Measurements from ENCODE around the gene CENPP. TPM values are rescaled to one million over a fixed set of nuclear protein-coding genes. Genes with fewer than 3 reads are reported as not detected.

Gene CENPP
- total RNA-seq, 1 experiment from 2014 or later: 8.3 TPM

- Histone ChIP-seq H3K9ac (ENCODE audit: low read length) (no peak overlapping the region), H3K27ac (ENCODE audit: low read length) (no peak overlapping the region), H3K27me3 (ENCODE audit: low read length) (no peaks in the 10 kb centered on the region), H3K36me3 (ENCODE audit: low read depth, low read length) (no peaks in the 10 kb centered on the region), H4K20me1 (ENCODE audit: low read length) (no peaks in the 10 kb centered on the region), H2AFZ (ENCODE audit: low read length) (no peak overlapping the region), H3K9me2 (replicated peaks; ENCODE audit: low read length) (no peaks in the 10 kb centered on the region), H3F3A (ENCODE audit: low read length, unreplicated experiment) (no peaks in the 10 kb centered on the region), H3K79me2 (ENCODE audit: low read length) (no peaks in the 10 kb centered on the region), H3K4me2 (ENCODE audit: low read length) (no peak overlapping the region), H3K4me3 (ENCODE audit: low read length) (no peak overlapping the region), H3K4me1 (ENCODE audit: insufficient read depth, low read length) (peaks cover 17% of the 10 kb centered on the region), H3K9me3 (ENCODE audit: low read length) (no peaks in the 10 kb centered on the region)
- intact Hi-C loops (cut with micrococcal nuclease): no loop called here
- no TSS peak for BruUV-seq (replicated peaks)
- DNase-seq: no peak
- POLR2A ChIA-PET (ENCODE audit: unreplicated experiment): no interaction called here
- no peak for ATAC-seq
- CTCF ChIA-PET: no interaction called here
- TF ChIP-seq EZH2 (IDR thresholded peaks at IDR 0.05; ENCODE audit: low read length, unreplicated experiment): no peak
- no peak for TF ChIP-seq CTCF (conservative IDR thresholded peaks at IDR 0.05; ENCODE audit: low read depth, low read length)
- TF ChIP-seq EZH2phosphoT487 (IDR thresholded peaks at IDR 0.05; ENCODE audit: borderline replicate concordance, low read length): no peak
Observed at GRCh38 chr9:92476962-92477361, 151.2 kb downstream of the CENPP start.

DNA sequence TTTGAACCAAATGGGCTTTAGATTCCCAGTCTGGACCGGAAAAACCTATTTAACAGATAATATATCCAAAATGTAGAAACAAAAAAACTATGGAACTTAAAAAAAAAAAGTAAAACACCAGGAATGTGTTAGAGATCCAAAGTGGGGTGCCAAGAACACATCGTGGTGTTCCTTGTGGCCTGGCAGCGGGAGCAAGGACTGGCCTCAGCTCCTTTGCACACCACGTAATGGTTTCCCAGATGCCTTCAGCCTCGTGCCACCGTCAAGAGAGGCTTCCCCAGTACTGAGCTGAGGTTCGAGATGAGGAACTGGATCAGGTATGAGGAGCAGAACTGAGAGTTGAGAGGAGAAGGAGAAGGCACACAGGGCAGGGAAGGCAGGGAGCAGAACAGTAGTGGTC, 153.0 kb downstream of the CENPP start:
- Histone ChIP-seq H3K27ac (ENCODE audit: low read length) (no peak overlapping the region), H3F3A (ENCODE audit: low read length, unreplicated experiment) (no peaks in the 10 kb centered on the region), H3K9ac (ENCODE audit: low read length) (no peak overlapping the region), H3K36me3 (ENCODE audit: low read depth, low read length) (no peaks in the 10 kb centered on the region), H3K9me2 (replicated peaks; ENCODE audit: low read length) (no peaks in the 10 kb centered on the region), H3K79me2 (ENCODE audit: low read length) (no peaks in the 10 kb centered on the region), H3K4me3 (ENCODE audit: low read length) (no peak overlapping the region), H4K20me1 (ENCODE audit: low read length) (no peaks in the 10 kb centered on the region), H3K4me1 (ENCODE audit: insufficient read depth, low read length) (peaks cover 20% of the 10 kb centered on the region), H3K9me3 (ENCODE audit: low read length) (no peaks in the 10 kb centered on the region), H3K27me3 (ENCODE audit: low read length) (no peaks in the 10 kb centered on the region), H2AFZ (ENCODE audit: low read length) (no peak overlapping the region), H3K4me2 (ENCODE audit: low read length) (no peak overlapping the region)
- BruUV-seq (replicated peaks): no TSS peak
- ChIA-PET CTCF (no interaction called here), POLR2A (ENCODE audit: unreplicated experiment) (no interaction called here)
- TF ChIP-seq EZH2 (IDR thresholded peaks at IDR 0.05; ENCODE audit: low read length, unreplicated experiment) (no peak), CTCF (conservative IDR thresholded peaks at IDR 0.05; ENCODE audit: low read depth, low read length) (no peak), EZH2phosphoT487 (IDR thresholded peaks at IDR 0.05; ENCODE audit: borderline replicate concordance, low read length) (no peak)
- no peak for ATAC-seq
- intact Hi-C loops (cut with micrococcal nuclease): no loop called here
- DNase-seq: no peak

GRCh38 chr9:92479346-92479745, 153.6 kb downstream of the CENPP start:
- H3K9ac ChIP-seq (ENCODE audit: low read length): no peak overlapping the region
- intact Hi-C loops (cut with micrococcal nuclease): no loop called here
- H3K4me2 ChIP-seq (ENCODE audit: low read length): no peak overlapping the region
- ChIA-PET POLR2A (ENCODE audit: unreplicated experiment) (no interaction called here), CTCF (no interaction called here)
- H4K20me1 ChIP-seq (ENCODE audit: low read length): no peaks in the 10 kb centered on the region
- no peaks in the 10 kb centered on the region for H3K36me3 ChIP-seq (ENCODE audit: low read depth, low read length)
- no peaks in the 10 kb centered on the region for H3K9me3 ChIP-seq (ENCODE audit: low read length)
- DNase-seq: no peak
- H3F3A ChIP-seq (ENCODE audit: low read length, unreplicated experiment): no peaks in the 10 kb centered on the region
- H3K79me2 ChIP-seq (ENCODE audit: low read length): no peaks in the 10 kb centered on the region
- H3K27ac ChIP-seq (ENCODE audit: low read length): no peak overlapping the region
- BruUV-seq (replicated peaks): no TSS peak
- peaks cover 25% of the 10 kb centered on the region for H3K4me1 ChIP-seq (ENCODE audit: insufficient read depth, low read length)
- H2AFZ ChIP-seq (ENCODE audit: low read length): no peak overlapping the region
- H3K4me3 ChIP-seq (ENCODE audit: low read length): no peak overlapping the region
- H3K27me3 ChIP-seq (ENCODE audit: low read length): no peaks in the 10 kb centered on the region
- no peak for TF ChIP-seq EZH2 (IDR thresholded peaks at IDR 0.05; ENCODE audit: low read length, unreplicated experiment)
- TF ChIP-seq EZH2phosphoT487 (IDR thresholded peaks at IDR 0.05; ENCODE audit: borderline replicate concordance, low read length): no peak
- TF ChIP-seq CTCF (conservative IDR thresholded peaks at IDR 0.05; ENCODE audit: low read depth, low read length): no peak
- no peaks in the 10 kb centered on the region for H3K9me2 ChIP-seq (replicated peaks; ENCODE audit: low read length)
- ATAC-seq: no peak

Measured in PC-3 (cell line).